HG03439 (cell line): Measurements from ENCODE around the gene FGF14.

Experiments
- ATAC-seq: cut with Tn5 transposase; IDR thresholded peaks from one replicate; pipeline ENCODE4 v1.9.1; 2021; ENCODE audit warnings: mild to moderate bottlenecking, moderate library complexity; ENCODE audit not compliant: unreplicated experiment

Gene FGF14

GRCh38 chr13:102198418-102199311 is 203.2 kb downstream of the FGF14 start:
- ATAC-seq: no peak

GRCh38 chr13:102197193-102197592 is 204.7 kb downstream of the FGF14 start:
- no peak for ATAC-seq

DNA sequence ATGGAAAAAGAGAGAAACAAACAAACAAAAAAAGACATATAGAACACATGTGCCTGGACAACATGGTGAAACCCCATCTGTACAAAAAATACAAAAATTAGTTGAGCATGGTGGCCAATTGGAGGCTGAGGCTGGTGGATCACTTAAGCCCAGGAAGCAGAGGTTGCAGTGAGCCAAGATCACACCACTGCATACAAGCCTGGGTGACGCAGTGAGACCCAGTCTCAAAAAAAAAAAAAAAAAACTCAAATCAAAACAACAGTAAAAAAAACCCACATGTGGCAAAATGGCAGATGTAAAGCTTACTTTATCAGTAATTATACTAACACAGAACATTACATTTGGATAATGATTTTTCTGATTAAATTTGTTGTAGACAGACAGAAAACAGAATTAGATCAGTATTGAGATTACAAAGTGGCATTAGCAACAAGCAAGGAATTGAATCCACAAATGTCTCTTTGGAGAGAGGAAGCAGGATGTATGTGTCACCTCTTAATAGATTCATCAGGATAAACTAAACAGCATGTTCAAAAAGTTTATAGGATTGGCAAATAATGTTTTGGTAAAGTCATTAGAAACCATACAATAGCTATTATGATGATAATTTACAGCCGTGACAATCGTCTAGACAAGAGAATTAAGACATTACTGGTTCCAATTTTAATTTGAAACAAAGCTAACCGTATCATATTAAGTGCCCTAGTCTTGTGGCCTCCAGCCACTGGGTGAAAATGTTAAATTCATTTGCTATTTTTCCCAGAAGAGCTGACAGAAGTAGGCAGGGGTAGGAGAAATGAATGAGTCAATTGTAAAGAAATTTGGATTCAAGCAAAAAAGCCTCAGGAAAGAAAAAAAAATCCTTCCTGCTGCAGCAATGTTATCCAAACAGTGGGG is 206.0 kb downstream of the FGF14 start:
- ATAC-seq: no peak

- no peak for ATAC-seq
Measured at GRCh38 chr13:102192858-102193257, 209.0 kb downstream of the FGF14 start.

DNA sequence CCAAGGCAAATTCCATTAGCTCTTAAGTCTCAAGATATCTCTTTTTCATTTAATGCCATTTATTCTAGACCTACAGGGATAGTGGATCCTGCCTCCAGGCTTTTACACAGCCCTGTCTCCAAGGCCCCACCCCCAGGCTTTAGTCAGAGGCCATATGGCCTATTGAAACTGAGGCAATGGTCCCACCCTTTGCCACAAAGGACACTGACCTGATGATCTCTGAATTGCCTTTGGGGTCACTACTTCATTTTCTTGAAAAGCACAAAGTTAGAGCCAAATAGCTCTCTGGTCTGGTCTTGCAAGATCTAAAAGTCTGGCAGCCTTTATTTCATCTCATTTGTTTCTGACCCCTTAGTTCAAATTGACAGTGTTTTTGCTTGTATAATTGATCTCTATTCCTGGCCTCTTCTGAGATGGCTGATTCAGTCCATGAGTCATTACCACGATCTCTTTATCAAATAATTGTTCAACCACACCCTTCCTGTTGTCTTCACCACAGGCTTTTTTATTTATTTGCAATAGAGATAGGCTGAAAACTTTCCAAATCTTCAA is 209.8 kb downstream of the FGF14 start:
- no peak for ATAC-seq

DNA sequence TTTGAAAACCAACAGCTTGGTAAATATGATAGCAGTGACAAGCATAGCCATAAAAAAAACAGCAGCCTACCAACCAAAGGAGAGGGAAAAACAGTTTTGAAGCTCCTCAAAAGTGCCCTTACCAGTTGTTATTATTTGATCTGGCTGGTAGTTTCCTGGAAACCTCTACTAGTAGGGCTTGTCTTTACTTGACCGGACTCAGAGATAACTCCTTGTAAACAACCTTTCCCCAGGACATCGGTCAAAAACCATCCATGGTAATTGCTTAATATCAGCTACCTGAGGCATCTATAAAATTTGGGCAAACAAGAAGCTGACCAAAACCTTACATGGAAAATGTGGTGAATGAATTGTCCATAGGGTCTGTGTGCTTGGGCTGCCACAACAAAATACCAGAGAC is 210.9 kb downstream of the FGF14 start:
- ATAC-seq: no peak

DNA sequence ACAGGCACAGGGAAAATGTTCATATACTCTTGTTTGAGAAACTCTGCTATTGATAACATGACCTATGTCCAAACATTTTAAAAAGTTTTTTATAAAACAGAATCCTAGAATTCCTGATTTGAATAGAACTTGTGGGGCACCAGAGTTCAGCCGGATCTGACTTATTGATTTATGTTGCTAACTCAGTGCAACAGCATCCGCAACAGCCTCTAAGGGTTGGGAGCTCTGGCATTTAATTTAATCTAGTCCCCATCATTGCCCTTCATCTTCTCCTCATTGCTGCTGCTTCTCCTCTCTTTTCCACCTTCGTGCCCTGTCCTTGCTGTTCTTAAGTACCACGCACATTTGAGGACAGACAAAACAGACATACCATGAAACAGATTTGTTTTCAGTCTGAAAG is 214.5 kb downstream of the FGF14 start:
- no peak for ATAC-seq

DNA sequence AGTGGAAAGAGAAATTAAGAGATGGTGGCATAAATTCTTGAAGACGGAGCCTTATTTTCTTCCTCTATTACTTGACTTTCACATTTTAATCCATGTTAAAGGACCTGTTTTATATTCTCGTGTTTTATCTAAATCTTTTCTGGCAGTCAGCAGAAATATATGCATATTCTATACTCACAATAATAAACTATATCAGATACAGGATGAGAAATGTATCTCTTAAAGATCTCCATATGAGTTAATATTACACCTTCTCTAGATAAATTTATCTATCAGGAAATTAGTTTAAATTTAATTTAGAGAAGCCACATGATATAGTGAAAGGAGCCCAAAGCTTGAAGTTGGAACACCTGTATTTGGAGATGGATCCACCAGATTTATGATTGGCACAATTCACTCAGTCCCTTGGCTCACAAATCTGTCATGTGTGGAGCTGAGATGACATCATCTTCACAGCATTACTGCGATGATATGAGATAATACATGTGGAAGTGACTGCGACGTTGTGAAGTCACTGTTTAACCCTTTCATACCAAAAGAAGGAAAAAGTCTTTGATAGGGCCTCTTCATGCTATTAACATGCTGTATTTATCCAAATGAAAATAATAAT is 216.4 kb downstream of the FGF14 start:
- no peak for ATAC-seq

DNA sequence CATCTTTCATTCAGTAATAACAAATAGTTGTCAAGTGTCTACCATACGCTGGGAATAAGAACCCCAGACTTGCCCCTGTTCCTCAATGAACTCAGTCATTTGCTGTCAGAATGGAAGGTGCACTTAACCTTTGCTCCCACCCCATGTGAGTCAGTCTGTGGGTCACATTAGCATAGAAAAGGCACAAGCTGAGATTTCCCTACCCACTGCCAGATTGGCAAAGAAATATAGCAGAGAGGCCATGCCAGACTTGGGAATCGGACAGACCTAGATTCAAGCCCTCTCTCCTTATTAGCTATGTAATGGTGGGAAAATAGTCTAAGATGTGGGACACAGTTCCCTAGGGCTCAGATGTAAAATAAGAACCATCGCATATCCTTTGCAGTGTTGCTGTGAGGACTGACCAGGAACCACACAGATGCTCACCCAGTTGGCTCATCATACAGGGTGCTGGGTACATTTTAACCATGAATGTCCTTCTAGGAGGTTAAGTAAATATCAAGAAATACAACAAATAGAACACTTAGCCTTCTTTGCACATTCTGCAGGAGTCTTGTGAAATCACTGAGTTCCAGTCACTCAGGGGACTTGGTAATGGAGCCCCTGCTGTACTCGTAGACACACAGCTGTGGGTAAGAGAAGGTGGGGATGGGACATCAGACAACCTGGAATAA is 218.2 kb downstream of the FGF14 start:
- no peak for ATAC-seq

- ATAC-seq: no peak
Measured at GRCh38 chr13:102182170-102182569, 219.7 kb downstream of the FGF14 start.

- no peak for ATAC-seq
Measured at GRCh38 chr13:102177431-102177830, 224.4 kb downstream of the FGF14 start.

GRCh38 chr13:102176846-102177245 is 225.0 kb downstream of the FGF14 start:
- ATAC-seq: no peak

DNA sequence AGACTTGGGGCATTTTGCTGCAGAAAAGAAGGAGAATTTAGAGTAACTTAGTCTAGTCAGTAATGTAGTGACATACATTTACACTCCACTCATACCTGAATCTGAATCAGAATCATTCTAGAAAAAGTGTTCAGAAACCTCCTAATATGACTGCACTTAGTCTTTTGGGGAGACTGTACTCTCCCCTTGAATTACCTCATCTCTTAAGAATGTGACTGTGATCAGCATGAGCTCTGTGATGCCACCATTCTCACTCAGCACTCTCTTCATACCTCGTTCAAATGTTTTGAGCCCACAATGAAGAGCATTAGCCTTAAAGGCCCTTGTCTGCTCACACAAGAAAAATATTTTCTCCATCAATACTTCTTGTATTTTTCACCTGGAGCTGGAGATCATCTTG is 229.4 kb downstream of the FGF14 start:
- no peak for ATAC-seq

GRCh38 chr13:102170305-102170704 is 231.5 kb downstream of the FGF14 start:
- no peak for ATAC-seq

- ATAC-seq: no peak
Measured at GRCh38 chr13:102169471-102170015, 232.3 kb downstream of the FGF14 start.

DNA sequence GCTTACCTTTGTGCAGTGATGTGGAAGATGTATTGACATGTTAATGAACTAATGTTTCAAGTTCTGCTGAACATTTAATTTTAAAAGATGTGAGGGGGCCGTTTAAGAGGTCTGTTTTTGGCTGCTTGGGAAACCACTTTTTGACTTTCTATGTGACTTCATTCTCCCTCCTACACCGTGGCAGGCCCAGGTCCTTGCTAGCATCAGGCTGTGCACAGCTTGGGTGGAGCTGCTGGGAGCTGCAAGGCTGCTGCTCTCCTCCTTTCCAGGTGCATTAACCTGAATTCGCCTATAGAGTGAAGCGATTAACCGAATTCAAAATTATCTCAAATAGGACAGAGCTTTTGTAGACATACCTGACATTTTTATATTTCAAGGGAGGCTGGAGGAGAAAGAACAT is 249.1 kb downstream of the FGF14 start:
- ATAC-seq: no peak

DNA sequence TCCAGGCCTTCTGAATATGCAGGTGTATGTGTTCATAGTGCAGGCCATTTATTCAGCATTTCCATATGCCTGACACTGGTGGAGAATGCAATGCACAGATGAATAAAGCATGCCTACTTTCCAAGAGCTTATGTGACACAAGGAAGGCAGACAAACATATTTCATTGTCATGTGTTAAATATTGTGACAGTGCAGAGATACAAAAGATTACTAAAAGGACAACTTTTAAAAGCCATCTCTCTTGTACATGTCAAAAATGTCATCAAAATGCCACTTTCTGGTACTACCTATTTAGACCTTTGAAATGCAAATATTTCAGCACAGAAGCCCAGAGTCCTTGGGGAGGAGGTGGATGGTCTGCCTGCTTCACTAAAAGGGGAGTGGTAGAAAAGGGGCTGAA is 254.5 kb downstream of the FGF14 start:
- ATAC-seq: no peak

GRCh38 chr13:102145750-102146149 is 256.1 kb downstream of the FGF14 start:
- no peak for ATAC-seq

GRCh38 chr13:102142473-102142826 is 259.4 kb downstream of the FGF14 start:
- no peak for ATAC-seq
